ENCODE measurements around the gene TLK1. TPM values are rescaled to one million over a fixed set of nuclear protein-coding genes. Genes with fewer than 3 reads are reported as not detected.
A peak's percentile ranks its signal among the peaks of the same experiment; 100 is the strongest.

The TLK1 gene
- total RNA-seq, 4 donors from 2014 or later, result 24.9 to 60.4 (median 38.3) TPM

GRCh38 chr2:171160956-171161740, 455 bp upstream of the TLK1 start:
- Histone ChIP-seq H3K36me3 (no peaks in the 10 kb centered on the region), H3K4me1 (peaks cover 21% of the 10 kb centered on the region), H3K4me3 (peak overlapping the region; percentile 75), H3K27me3 (no peaks in the 10 kb centered on the region), H3K9me3 (no peaks in the 10 kb centered on the region), H3K27ac (peak overlapping the region; percentile 96)
- DNase-seq (ENCODE audit: low spot score in 2 of 2), result peak; percentile 74 to 82
- 2% methylated on average over 20 of the region's 65 CpGs for WGBS
- TF ChIP-seq POLR2AphosphoS5 (IDR thresholded peaks at IDR 0.05), result peak in 1 of 3 donors; percentile 18
- no peak for TF ChIP-seq POLR2A (IDR thresholded peaks at IDR 0.05)

GRCh38 chr2:171159372-171160118, 1.1 kb downstream of the TLK1 start:
- H3K36me3 ChIP-seq, result no peaks in the 10 kb centered on the region
- TF ChIP-seq POLR2A (IDR thresholded peaks at IDR 0.05), result no peak
- no peak for TF ChIP-seq POLR2AphosphoS5 (IDR thresholded peaks at IDR 0.05)
- TF ChIP-seq EP300 (IDR thresholded peaks at IDR 0.05), result no peak
- TF ChIP-seq CTCF (IDR thresholded peaks at IDR 0.05), result peak in 1 of 2 donors; percentile 9
- peak overlapping the region; percentile 96 for H3K27ac ChIP-seq
- under 1% methylated on average over 23 of the region's 38 CpGs for WGBS
- H3K4me1 ChIP-seq, result peaks cover 22% of the 10 kb centered on the region
- H3K9me3 ChIP-seq, result no peaks in the 10 kb centered on the region
- H3K4me3 ChIP-seq, result peak overlapping the region; percentile 75
- no peaks in the 10 kb centered on the region for H3K27me3 ChIP-seq
- peak; percentile 76 to 84 for DNase-seq (ENCODE audit: low spot score in 2 of 2)

DNA sequence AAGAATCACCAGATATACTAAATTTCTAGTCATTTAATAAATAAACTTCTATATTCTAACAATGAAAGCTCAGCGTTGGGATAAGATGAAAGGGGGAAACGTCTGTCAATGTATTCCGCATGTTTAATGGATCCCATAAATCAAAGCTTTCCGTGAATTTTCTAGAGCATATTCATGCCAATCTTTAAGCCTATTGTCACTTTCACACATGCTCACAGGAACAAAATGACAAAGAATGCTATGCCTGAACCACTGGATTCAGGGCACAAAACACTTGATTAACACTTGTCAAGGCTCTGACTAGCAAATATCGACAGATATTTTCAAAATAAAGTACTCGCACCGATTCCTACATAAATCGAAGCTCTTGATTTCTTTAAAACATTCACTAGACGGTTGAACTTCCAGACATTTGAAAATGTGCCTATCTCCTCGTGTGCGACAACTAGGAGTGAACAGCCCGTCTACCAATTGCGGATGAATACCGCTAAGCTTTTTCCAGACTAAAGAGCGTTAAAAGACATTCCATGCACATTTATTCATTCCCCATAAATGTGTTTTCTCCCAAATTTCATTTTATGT, 1.8 kb downstream of the TLK1 start:
- H3K27ac ChIP-seq, result peak overlapping the region; percentile 96
- 7% methylated on average over 15 of the region's 15 CpGs for WGBS
- peaks cover 29% of the 10 kb centered on the region for H3K4me1 ChIP-seq

DNA sequence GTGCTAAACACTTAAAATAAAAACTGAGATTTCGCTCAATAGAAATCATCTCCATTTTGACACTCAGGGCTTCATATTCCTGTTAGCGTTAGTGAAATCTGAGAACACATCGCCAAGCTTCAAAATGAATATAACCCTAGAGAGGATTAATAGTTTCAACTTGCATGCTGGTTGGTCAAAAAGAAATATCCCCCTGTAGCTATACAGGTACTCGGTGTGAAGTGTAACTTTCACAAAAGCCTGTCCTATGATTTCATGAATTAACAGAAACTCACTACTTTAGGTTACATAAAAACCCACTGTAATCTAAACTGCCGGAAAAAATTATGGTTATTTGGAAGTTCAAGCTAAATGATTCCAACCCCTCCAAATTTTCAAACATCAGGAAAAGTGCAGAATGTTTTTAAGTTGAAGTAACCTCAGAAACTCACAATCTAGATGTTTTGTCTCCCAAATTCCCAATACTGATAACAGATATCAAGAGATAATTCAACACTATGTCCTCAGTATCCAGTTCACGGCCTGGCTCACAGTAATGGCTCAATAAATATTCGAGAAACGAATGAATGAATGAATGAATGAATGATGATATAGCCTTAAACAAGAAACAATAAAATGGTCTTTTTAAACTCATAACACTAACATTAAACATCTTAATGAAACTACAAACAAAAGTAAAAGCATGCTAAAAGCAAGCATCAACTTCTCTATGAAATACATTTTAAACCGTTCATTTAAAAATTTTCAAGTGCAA, 2.5 kb downstream of the TLK1 start:
- 64% methylated on average over 9 of the region's 9 CpGs for WGBS
- no peak for DNase-seq (ENCODE audit: low spot score in 2 of 2)
- no peaks in the 10 kb centered on the region for H3K9me3 ChIP-seq
- TF ChIP-seq EP300 (IDR thresholded peaks at IDR 0.05) (no peak), CTCF (IDR thresholded peaks at IDR 0.05) (no peak), POLR2AphosphoS5 (IDR thresholded peaks at IDR 0.05) (no peak), POLR2A (IDR thresholded peaks at IDR 0.05) (no peak)
- H3K36me3 ChIP-seq, result no peaks in the 10 kb centered on the region
- peak overlapping the region; percentile 75 for H3K4me3 ChIP-seq
- peaks cover 36% of the 10 kb centered on the region for H3K4me1 ChIP-seq
- no peak overlapping the region for H3K27ac ChIP-seq
- H3K27me3 ChIP-seq, result no peaks in the 10 kb centered on the region

More for the DNA sequence above, 1.8 kb downstream of the TLK1 start:
- peak overlapping the region; percentile 75 for H3K4me3 ChIP-seq
- DNase-seq (ENCODE audit: low spot score in 2 of 2), result no peak
- H3K9me3 ChIP-seq, result no peaks in the 10 kb centered on the region
- no peaks in the 10 kb centered on the region for H3K36me3 ChIP-seq
- TF ChIP-seq CTCF (IDR thresholded peaks at IDR 0.05) (no peak), POLR2A (IDR thresholded peaks at IDR 0.05) (no peak), POLR2AphosphoS5 (IDR thresholded peaks at IDR 0.05) (no peak), EP300 (IDR thresholded peaks at IDR 0.05) (no peak)
- H3K27me3 ChIP-seq, result no peaks in the 10 kb centered on the region

DNA sequence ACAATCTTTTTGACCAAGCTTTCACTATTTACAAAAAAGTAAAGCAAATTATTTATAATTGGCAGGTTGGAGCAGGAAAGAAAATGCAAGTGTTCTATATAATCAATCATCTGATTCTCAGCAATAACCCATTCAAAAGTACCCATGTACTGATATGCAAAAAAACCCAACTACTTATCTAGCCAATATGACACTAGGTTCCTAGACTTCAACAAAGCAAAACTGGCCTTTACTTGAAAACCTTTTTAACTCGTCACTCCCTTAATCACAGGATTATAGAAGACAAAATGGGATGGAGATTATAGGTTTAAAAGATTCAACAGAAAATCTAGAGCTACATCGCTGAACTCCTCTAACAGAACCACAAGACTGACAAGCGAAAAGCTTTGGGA, 3.6 kb downstream of the TLK1 start:
- 97% methylated on average over 3 of the region's 3 CpGs for WGBS
- Histone ChIP-seq H3K27ac (no peak overlapping the region), H3K27me3 (no peaks in the 10 kb centered on the region)

More for the DNA sequence above, 3.6 kb downstream of the TLK1 start:
- DNase-seq (ENCODE audit: low spot score in 2 of 2), result no peak
- no peak for TF ChIP-seq POLR2AphosphoS5 (IDR thresholded peaks at IDR 0.05)
- no peak for TF ChIP-seq CTCF (IDR thresholded peaks at IDR 0.05)
- TF ChIP-seq POLR2A (IDR thresholded peaks at IDR 0.05), result no peak
- TF ChIP-seq EP300 (IDR thresholded peaks at IDR 0.05), result no peak
- Histone ChIP-seq H3K4me1 (peaks cover 36% of the 10 kb centered on the region), H3K9me3 (no peaks in the 10 kb centered on the region), H3K4me3 (no peak overlapping the region), H3K36me3 (no peaks in the 10 kb centered on the region)
